ENCODE measurements around the gene MKX.

MKX gene

GRCh38 chr10:27696466-27696865, 49.2 kb downstream of the MKX start:
- ChIA-PET CTCF (no interaction called here), POLR2A (no interaction called here)
- no peaks in the 10 kb centered on the region for H3K36me3 ChIP-seq (ENCODE audit: control insufficient read depth in 4 of 4, insufficient read depth in 4 of 4, low read length in 3 of 4)
- no peak for DNase-seq
- H3K9me3 ChIP-seq (ENCODE audit: control extremely low read depth in 1 of 5, control insufficient read depth in 4 of 5, insufficient read depth in 2 of 5, low read depth in 1 of 5, low read length in 4 of 5), result no peaks in the 10 kb centered on the region
- no peaks in the 10 kb centered on the region for H3K4me1 ChIP-seq (ENCODE audit: control extremely low read depth in 1 of 4, control insufficient read depth in 4 of 4, insufficient read depth in 4 of 4, low read length in 3 of 4)
- no peak overlapping the region for H3K27ac ChIP-seq (ENCODE audit: insufficient read depth in 1 of 2, low read depth in 1 of 2, low read length in 2 of 2, poor library complexity in 1 of 2, severe bottlenecking in 2 of 2)
- no peak overlapping the region for H3K4me3 ChIP-seq (ENCODE audit: control insufficient read depth in 1 of 7, extremely low read depth in 1 of 7, insufficient read depth in 4 of 7, low read depth in 2 of 7, low read length in 6 of 7)
- H3K27me3 ChIP-seq (replicated peaks in 2 of 5; ENCODE audit: control insufficient read depth in 4 of 5, insufficient read depth in 5 of 5, low read length in 4 of 5), result no peaks in the 10 kb centered on the region
- no CpG with 5 or more reads among the region's 3 CpGs for WGBS (ENCODE audit: insufficient coverage)

GRCh38 chr10:27695706-27696105, 49.9 kb downstream of the MKX start:
- POLR2A ChIA-PET, result no interaction called here

GRCh38 chr10:27695088-27695487, 50.5 kb downstream of the MKX start:
- ChIA-PET POLR2A (no interaction called here), CTCF (no interaction called here)
- DNase-seq, result no peak
- Histone ChIP-seq H3K27me3 (replicated peaks in 2 of 5; ENCODE audit: control insufficient read depth in 4 of 5, insufficient read depth in 5 of 5, low read length in 4 of 5) (no peaks in the 10 kb centered on the region), H3K27ac (ENCODE audit: insufficient read depth in 1 of 2, low read depth in 1 of 2, low read length in 2 of 2, poor library complexity in 1 of 2, severe bottlenecking in 2 of 2) (no peak overlapping the region), H3K9me3 (ENCODE audit: control extremely low read depth in 1 of 5, control insufficient read depth in 4 of 5, insufficient read depth in 2 of 5, low read depth in 1 of 5, low read length in 4 of 5) (no peaks in the 10 kb centered on the region), H3K4me1 (ENCODE audit: control extremely low read depth in 1 of 4, control insufficient read depth in 4 of 4, insufficient read depth in 4 of 4, low read length in 3 of 4) (no peaks in the 10 kb centered on the region), H3K36me3 (ENCODE audit: control insufficient read depth in 4 of 4, insufficient read depth in 4 of 4, low read length in 3 of 4) (no peaks in the 10 kb centered on the region), H3K4me3 (ENCODE audit: control insufficient read depth in 1 of 7, extremely low read depth in 1 of 7, insufficient read depth in 4 of 7, low read depth in 2 of 7, low read length in 6 of 7) (no peak overlapping the region)
- 100% methylated on average over 4 of the region's 6 CpGs for WGBS (ENCODE audit: insufficient coverage)

More at GRCh38 chr10:27695706-27696105, 49.9 kb downstream of the MKX start:
- WGBS (ENCODE audit: insufficient coverage), result no CpG with 5 or more reads among the region's 2 CpGs
- H3K4me1 ChIP-seq (ENCODE audit: control extremely low read depth in 1 of 4, control insufficient read depth in 4 of 4, insufficient read depth in 4 of 4, low read length in 3 of 4), result no peaks in the 10 kb centered on the region
- H3K27me3 ChIP-seq (replicated peaks in 2 of 5; ENCODE audit: control insufficient read depth in 4 of 5, insufficient read depth in 5 of 5, low read length in 4 of 5), result no peaks in the 10 kb centered on the region
- no peak for DNase-seq
- H3K27ac ChIP-seq (ENCODE audit: insufficient read depth in 1 of 2, low read depth in 1 of 2, low read length in 2 of 2, poor library complexity in 1 of 2, severe bottlenecking in 2 of 2), result no peak overlapping the region
- H3K4me3 ChIP-seq (ENCODE audit: control insufficient read depth in 1 of 7, extremely low read depth in 1 of 7, insufficient read depth in 4 of 7, low read depth in 2 of 7, low read length in 6 of 7), result no peak overlapping the region
- H3K36me3 ChIP-seq (ENCODE audit: control insufficient read depth in 4 of 4, insufficient read depth in 4 of 4, low read length in 3 of 4), result no peaks in the 10 kb centered on the region
- CTCF ChIA-PET, result no interaction called here
- H3K9me3 ChIP-seq (ENCODE audit: control extremely low read depth in 1 of 5, control insufficient read depth in 4 of 5, insufficient read depth in 2 of 5, low read depth in 1 of 5, low read length in 4 of 5), result no peaks in the 10 kb centered on the region

GRCh38 chr10:27692663-27693062, 53.0 kb downstream of the MKX start:
- POLR2A ChIA-PET, result no interaction called here
- Histone ChIP-seq H3K36me3 (ENCODE audit: control insufficient read depth in 4 of 4, insufficient read depth in 4 of 4, low read length in 3 of 4) (no peaks in the 10 kb centered on the region), H3K27me3 (replicated peaks in 2 of 5; ENCODE audit: control insufficient read depth in 4 of 5, insufficient read depth in 5 of 5, low read length in 4 of 5) (no peaks in the 10 kb centered on the region), H3K4me3 (ENCODE audit: control insufficient read depth in 1 of 7, extremely low read depth in 1 of 7, insufficient read depth in 4 of 7, low read depth in 2 of 7, low read length in 6 of 7) (no peak overlapping the region), H3K9me3 (ENCODE audit: control extremely low read depth in 1 of 5, control insufficient read depth in 4 of 5, insufficient read depth in 2 of 5, low read depth in 1 of 5, low read length in 4 of 5) (no peaks in the 10 kb centered on the region), H3K4me1 (ENCODE audit: control extremely low read depth in 1 of 4, control insufficient read depth in 4 of 4, insufficient read depth in 4 of 4, low read length in 3 of 4) (no peaks in the 10 kb centered on the region), H3K27ac (ENCODE audit: insufficient read depth in 1 of 2, low read depth in 1 of 2, low read length in 2 of 2, poor library complexity in 1 of 2, severe bottlenecking in 2 of 2) (no peak overlapping the region)
- CTCF ChIA-PET, result no interaction called here
- no peak for DNase-seq
- WGBS (ENCODE audit: insufficient coverage), result 100% methylated on average over 2 of the region's 3 CpGs

- H3K36me3 ChIP-seq (ENCODE audit: control insufficient read depth in 4 of 4, insufficient read depth in 4 of 4, low read length in 3 of 4), result no peaks in the 10 kb centered on the region
- POLR2A ChIA-PET, result no interaction called here
- WGBS (ENCODE audit: insufficient coverage), result 90% methylated on average over 4 of the region's 4 CpGs
- no peaks in the 10 kb centered on the region for H3K9me3 ChIP-seq (ENCODE audit: control extremely low read depth in 1 of 5, control insufficient read depth in 4 of 5, insufficient read depth in 2 of 5, low read depth in 1 of 5, low read length in 4 of 5)
- H3K27me3 ChIP-seq (replicated peaks in 2 of 5; ENCODE audit: control insufficient read depth in 4 of 5, insufficient read depth in 5 of 5, low read length in 4 of 5), result no peaks in the 10 kb centered on the region
- H3K27ac ChIP-seq (ENCODE audit: insufficient read depth in 1 of 2, low read depth in 1 of 2, low read length in 2 of 2, poor library complexity in 1 of 2, severe bottlenecking in 2 of 2), result no peak overlapping the region
- DNase-seq, result no peak
- H3K4me3 ChIP-seq (ENCODE audit: control insufficient read depth in 1 of 7, extremely low read depth in 1 of 7, insufficient read depth in 4 of 7, low read depth in 2 of 7, low read length in 6 of 7), result no peak overlapping the region
- CTCF ChIA-PET, result no interaction called here
- no peaks in the 10 kb centered on the region for H3K4me1 ChIP-seq (ENCODE audit: control extremely low read depth in 1 of 4, control insufficient read depth in 4 of 4, insufficient read depth in 4 of 4, low read length in 3 of 4)
These were observed 56.6 kb downstream of the MKX start for GRCh38 chr10:27688991-27689390.

- no peaks in the 10 kb centered on the region for H3K9me3 ChIP-seq (ENCODE audit: control extremely low read depth in 1 of 5, control insufficient read depth in 4 of 5, insufficient read depth in 2 of 5, low read depth in 1 of 5, low read length in 4 of 5)
- H3K27ac ChIP-seq (ENCODE audit: insufficient read depth in 1 of 2, low read depth in 1 of 2, low read length in 2 of 2, poor library complexity in 1 of 2, severe bottlenecking in 2 of 2), result no peak overlapping the region
- H3K4me1 ChIP-seq (ENCODE audit: control extremely low read depth in 1 of 4, control insufficient read depth in 4 of 4, insufficient read depth in 4 of 4, low read length in 3 of 4), result no peaks in the 10 kb centered on the region
- CTCF ChIA-PET, result no interaction called here
- no peaks in the 10 kb centered on the region for H3K36me3 ChIP-seq (ENCODE audit: control insufficient read depth in 4 of 4, insufficient read depth in 4 of 4, low read length in 3 of 4)
- POLR2A ChIA-PET, result no interaction called here
- DNase-seq, result no peak
- WGBS (ENCODE audit: insufficient coverage), result no CpG with 5 or more reads among the region's 1 CpG
- no peaks in the 10 kb centered on the region for H3K27me3 ChIP-seq (replicated peaks in 2 of 5; ENCODE audit: control insufficient read depth in 4 of 5, insufficient read depth in 5 of 5, low read length in 4 of 5)
- H3K4me3 ChIP-seq (ENCODE audit: control insufficient read depth in 1 of 7, extremely low read depth in 1 of 7, insufficient read depth in 4 of 7, low read depth in 2 of 7, low read length in 6 of 7), result no peak overlapping the region
These were observed 57.3 kb downstream of the MKX start for GRCh38 chr10:27688276-27688675.

- H3K36me3 ChIP-seq (ENCODE audit: control insufficient read depth in 4 of 4, insufficient read depth in 4 of 4, low read length in 3 of 4), result no peaks in the 10 kb centered on the region
- no peak overlapping the region for H3K4me3 ChIP-seq (ENCODE audit: control insufficient read depth in 1 of 7, extremely low read depth in 1 of 7, insufficient read depth in 4 of 7, low read depth in 2 of 7, low read length in 6 of 7)
- POLR2A ChIA-PET, result no interaction called here
- H3K27me3 ChIP-seq (replicated peaks in 2 of 5; ENCODE audit: control insufficient read depth in 4 of 5, insufficient read depth in 5 of 5, low read length in 4 of 5), result no peaks in the 10 kb centered on the region
- 85% methylated on average over 3 of the region's 6 CpGs for WGBS (ENCODE audit: insufficient coverage)
- CTCF ChIA-PET, result no interaction called here
- no peak overlapping the region for H3K27ac ChIP-seq (ENCODE audit: insufficient read depth in 1 of 2, low read depth in 1 of 2, low read length in 2 of 2, poor library complexity in 1 of 2, severe bottlenecking in 2 of 2)
- DNase-seq, result no peak
- H3K9me3 ChIP-seq (ENCODE audit: control extremely low read depth in 1 of 5, control insufficient read depth in 4 of 5, insufficient read depth in 2 of 5, low read depth in 1 of 5, low read length in 4 of 5), result no peaks in the 10 kb centered on the region
- H3K4me1 ChIP-seq (ENCODE audit: control extremely low read depth in 1 of 4, control insufficient read depth in 4 of 4, insufficient read depth in 4 of 4, low read length in 3 of 4), result no peaks in the 10 kb centered on the region
These were observed 57.9 kb downstream of the MKX start for GRCh38 chr10:27687743-27688142.

- ChIA-PET POLR2A (no interaction called here), CTCF (no interaction called here)
- H3K27ac ChIP-seq (ENCODE audit: insufficient read depth in 1 of 2, low read depth in 1 of 2, low read length in 2 of 2, poor library complexity in 1 of 2, severe bottlenecking in 2 of 2), result no peak overlapping the region
- WGBS (ENCODE audit: insufficient coverage), result 82% methylated on average over 6 of the region's 6 CpGs
- H3K27me3 ChIP-seq (replicated peaks in 2 of 5; ENCODE audit: control insufficient read depth in 4 of 5, insufficient read depth in 5 of 5, low read length in 4 of 5), result no peaks in the 10 kb centered on the region
- no peaks in the 10 kb centered on the region for H3K4me1 ChIP-seq (ENCODE audit: control extremely low read depth in 1 of 4, control insufficient read depth in 4 of 4, insufficient read depth in 4 of 4, low read length in 3 of 4)
- H3K36me3 ChIP-seq (ENCODE audit: control insufficient read depth in 4 of 4, insufficient read depth in 4 of 4, low read length in 3 of 4), result no peaks in the 10 kb centered on the region
- no peak for DNase-seq
- H3K4me3 ChIP-seq (ENCODE audit: control insufficient read depth in 1 of 7, extremely low read depth in 1 of 7, insufficient read depth in 4 of 7, low read depth in 2 of 7, low read length in 6 of 7), result no peak overlapping the region
- no peaks in the 10 kb centered on the region for H3K9me3 ChIP-seq (ENCODE audit: control extremely low read depth in 1 of 5, control insufficient read depth in 4 of 5, insufficient read depth in 2 of 5, low read depth in 1 of 5, low read length in 4 of 5)
These were observed 58.3 kb downstream of the MKX start for GRCh38 chr10:27687326-27687725.
